Naive thymus-derived CD4-positive, alpha-beta T cell (primary cell): ENCODE data around the gene SHOX. TPM values are rescaled to one million over a fixed set of nuclear protein-coding genes. Genes with fewer than 3 reads are reported as not detected.
"Not testable (repeated sequence)": the region's sequence is repeated elsewhere in the genome, so short reads cannot be mapped to it uniquely, and the experiment has no call there.

Experiments used
- ATAC-seq: fragments of 150-1000 bp; cut with Tn5 transposase; 2 replicates; pipeline ENCODE4 v1.10.0; 2021; ENCODE audit warnings: mild to moderate bottlenecking, moderate library complexity
- CTCF ChIA-PET: fragments of 350-600 bp; sonication (Branson Sonifier 250); formaldehyde crosslinking; loops from one replicate; lab custom pipeline; 2021; ENCODE audit warnings: antibody characterized with exemption; lab: Charles Lee
- POLR2A ChIA-PET: fragments of 350-600 bp; sonication (Branson Sonifier 250); formaldehyde crosslinking; loops from one replicate; lab custom pipeline; 2021; ENCODE audit warnings: antibody characterized with exemption, inconsistent platforms; lab: Charles Lee
- DNase-seq, 9 donors: peaks; one replicate each; pipeline versions ENCODE4 v3.0.0 to v3.0.0-alpha.2; 2020 to 2022; ENCODE audit warnings: mixed read lengths in 1 of 9
- H3K27ac ChIP-seq: one replicate; pipeline ENCODE4 v1.7.0; 2013; ENCODE audit warnings: mild to moderate bottlenecking, low read depth, low read length, moderate library complexity
- H3K27me3 ChIP-seq, 2 donors: one replicate each; pipeline ENCODE4 v1.7.0; 2013; ENCODE audit warnings: low read length in 2 of 2, mild to moderate bottlenecking in 2 of 2, moderate library complexity in 2 of 2; ENCODE audit not compliant: control insufficient read depth in 2 of 2, insufficient read depth in 2 of 2
- H3K36me3 ChIP-seq, 3 experiments: 1 replicate in 2 of 3; 2 replicates in 1 of 3; pipeline ENCODE4 v1.7.0; 2013; ENCODE audit warnings: low read length in 3 of 3, mild to moderate bottlenecking in 3 of 3, moderate library complexity in 1 of 3; ENCODE audit not compliant: insufficient read depth in 3 of 3, control insufficient read depth in 2 of 3
- H3K4me1 ChIP-seq, 2 donors: one replicate each; pipeline ENCODE4 v1.7.0; 2013; ENCODE audit warnings: low read length in 2 of 2, mild to moderate bottlenecking in 2 of 2, moderate library complexity in 1 of 2; ENCODE audit not compliant: control insufficient read depth in 2 of 2, insufficient read depth in 2 of 2
- H3K4me3 ChIP-seq: 2 replicates; pipeline ENCODE4 v1.7.0; 2013; ENCODE audit warnings: mild to moderate bottlenecking, low read length
- H3K9me3 ChIP-seq, 3 experiments: 1 replicate in 2 of 3; 2 replicates in 1 of 3; pipeline ENCODE4 v1.7.0; 2013; ENCODE audit warnings: low read length in 3 of 3; ENCODE audit not compliant: control insufficient read depth in 2 of 3
- H3K27ac Mint-ChIP-seq, 9 donors: one replicate each; pipeline ENCODE4 v1.8.0; 2020 to 2022; ENCODE audit warnings: mixed read lengths in 9 of 9, mild to moderate bottlenecking in 8 of 9, moderate library complexity in 5 of 9, inconsistent platforms in 2 of 9
- H3K27me3 Mint-ChIP-seq, 5 donors: one replicate each; pipeline ENCODE4 v1.8.0; 2021 to 2022; ENCODE audit warnings: mixed read lengths in 5 of 5, mild to moderate bottlenecking in 1 of 5
- H3K36me3 Mint-ChIP-seq, 5 donors: one replicate each; pipeline ENCODE4 v1.8.0; 2020 to 2022; ENCODE audit warnings: mixed read lengths in 5 of 5, mild to moderate bottlenecking in 3 of 5, inconsistent platforms in 1 of 5
- H3K4me1 Mint-ChIP-seq, 7 donors: one replicate each; pipeline ENCODE4 v1.8.0; 2020 to 2022; ENCODE audit warnings: mixed read lengths in 7 of 7, mild to moderate bottlenecking in 3 of 7, inconsistent platforms in 1 of 7
- H3K4me3 Mint-ChIP-seq, 10 donors: one replicate each; pipeline ENCODE4 v1.8.0; 2020 to 2022; ENCODE audit warnings: mild to moderate bottlenecking in 10 of 10, mixed read lengths in 10 of 10, moderate library complexity in 6 of 10, inconsistent platforms in 2 of 10
- H3K9me3 Mint-ChIP-seq, 11 donors: one replicate each; pipeline ENCODE4 v1.8.0; 2020 to 2022; ENCODE audit warnings: mixed read lengths in 11 of 11, mild to moderate bottlenecking in 4 of 11, inconsistent platforms in 1 of 11, moderate library complexity in 1 of 11
- intact Hi-C, 2 donors: fragments of 100-400 bp; cut with micrococcal nuclease; formaldehyde crosslinking; loops; one replicate each; pipeline ENCODE4 v1.15.1; 2023
- polyA plus RNA-seq, 2 donors: library from polyadenylated mRNA; unstranded; fragments of 300-500 nt; fragmentation: Illumina TruSeq; gene quantifications; one replicate each; pipeline ENCODE4 v1.2.3, GENCODE V29; 2021
- total RNA-seq, 6 experiments: library from RNA in 5 of 6; stranded (reverse) in 5 of 6; gene quantifications; 1 replicate in 5 of 6; 2 replicates in 1 of 6; pipeline ENCODE4 v1.2.3 and lab custom pipeline; 2021 to 2026

Gene SHOX
- total and polyA plus RNA-seq, 7 experiments from 2014 or later: not detected

- H3K27ac Mint-ChIP-seq: peak overlapping the region in 1 of 9 donors; percentile 38
- H3K9me3 ChIP-seq: no peaks in the 10 kb centered on the region
Measured at GRCh38 chrX:649166-649565, 18.6 kb downstream of the SHOX start.

GRCh38 chrX:650324-650723 lies 19.7 kb downstream of the SHOX start:
- Histone ChIP-seq H3K4me1 (no peaks in the 10 kb centered on the region), H3K27me3 (no peaks in the 10 kb centered on the region), H3K9me3 (no peaks in the 10 kb centered on the region), H3K27ac (no peak overlapping the region), H3K4me3 (no peak overlapping the region), H3K36me3 (no peaks in the 10 kb centered on the region)
- intact Hi-C loops: no loop called here
- ATAC-seq (no peak), DNase-seq (no peak)
- Mint-ChIP-seq H3K27ac (no peak overlapping the region), H3K27me3 (peaks cover 0 to 18% (median 11%) of the 10 kb centered on the region in 5 donors), H3K4me3 (no peak overlapping the region), H3K9me3 (peaks cover 0 to 5% (median 0%) of the 10 kb centered on the region in 11 donors), H3K4me1 (peaks cover 0 to 4% (median 0%) of the 10 kb centered on the region in 7 donors), H3K36me3 (no peaks in the 10 kb centered on the region)
- POLR2A ChIA-PET: no interaction called here
- CTCF ChIA-PET: no interaction called here

More at GRCh38 chrX:649166-649565, 18.6 kb downstream of the SHOX start:
- Mint-ChIP-seq H3K4me3 (no peak overlapping the region), H3K27me3 (peaks cover 4 to 23% (median 12%) of the 10 kb centered on the region in 5 donors), H3K9me3 (peaks cover 0 to 5% (median 0%) of the 10 kb centered on the region in 11 donors), H3K36me3 (no peaks in the 10 kb centered on the region), H3K4me1 (peaks cover 0 to 4% (median 0%) of the 10 kb centered on the region in 7 donors)
- no peak overlapping the region for H3K4me3 ChIP-seq
- no peak overlapping the region for H3K27ac ChIP-seq
- no peak for ATAC-seq
- H3K27me3 ChIP-seq: no peaks in the 10 kb centered on the region
- no peaks in the 10 kb centered on the region for H3K36me3 ChIP-seq
- no peaks in the 10 kb centered on the region for H3K4me1 ChIP-seq
- ChIA-PET POLR2A (no interaction called here), CTCF (no interaction called here)
- intact Hi-C loops: no loop called here
- no peak for DNase-seq

DNA sequence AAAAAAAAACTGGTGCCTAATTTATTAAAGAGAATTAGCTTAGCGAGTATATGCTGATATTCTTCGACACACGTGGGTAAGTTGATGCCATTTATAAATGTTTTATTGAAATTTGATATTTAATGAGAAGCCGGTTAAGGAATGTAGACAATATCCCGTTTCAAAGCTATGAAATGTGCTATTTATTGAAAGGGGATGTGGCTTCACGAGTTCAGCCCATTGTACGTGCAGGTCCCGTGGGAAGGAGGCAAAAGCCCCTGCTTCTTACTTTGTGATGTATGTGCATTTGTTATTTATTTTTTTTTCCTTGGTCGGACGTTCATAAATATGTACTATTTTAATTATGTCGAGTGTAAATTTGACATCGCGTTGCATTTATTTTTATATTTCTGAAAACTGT lies 20.2 kb downstream of the SHOX start:
- Mint-ChIP-seq H3K4me3 (no peak overlapping the region), H3K27me3 (peaks cover 0 to 17% (median 10%) of the 10 kb centered on the region in 5 donors), H3K4me1 (peaks cover 0 to 4% (median 0%) of the 10 kb centered on the region in 7 donors), H3K36me3 (no peaks in the 10 kb centered on the region), H3K9me3 (peaks cover 0 to 5% (median 0%) of the 10 kb centered on the region in 11 donors), H3K27ac (no peak overlapping the region)
- intact Hi-C loops: no loop called here
- H3K27ac ChIP-seq: no peak overlapping the region
- no peaks in the 10 kb centered on the region for H3K9me3 ChIP-seq
- no peaks in the 10 kb centered on the region for H3K36me3 ChIP-seq
- no peak for ATAC-seq
- no peaks in the 10 kb centered on the region for H3K27me3 ChIP-seq
- H3K4me3 ChIP-seq: no peak overlapping the region
- POLR2A ChIA-PET: no interaction called here
- CTCF ChIA-PET: no interaction called here
- no peak for DNase-seq
- no peaks in the 10 kb centered on the region for H3K4me1 ChIP-seq

DNA sequence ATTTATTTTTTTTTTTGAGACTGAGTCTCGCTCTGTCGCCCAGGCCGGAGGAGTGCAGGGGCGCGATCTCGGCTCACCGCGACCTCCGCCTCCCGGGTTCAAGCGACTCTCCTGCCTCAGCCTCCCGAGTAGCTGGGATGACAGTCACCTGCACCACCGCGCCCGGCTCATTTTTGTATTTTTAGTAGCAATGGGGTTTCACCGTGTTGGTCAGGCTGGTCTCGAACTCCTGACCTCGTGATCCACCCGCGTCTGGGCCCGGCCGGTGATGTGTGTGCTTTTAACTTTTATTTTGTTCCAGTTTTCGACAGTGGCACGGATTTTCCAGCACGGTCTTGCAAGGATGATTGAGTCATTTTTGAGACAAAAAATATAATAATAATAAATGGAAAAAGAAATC lies 21.3 kb downstream of the SHOX start:
- H3K4me3 ChIP-seq, DNase-seq, intact Hi-C loops, CTCF ChIA-PET, H3K4me3 Mint-ChIP-seq, H3K4me1 Mint-ChIP-seq, H3K36me3 ChIP-seq, H3K27ac Mint-ChIP-seq, H3K4me1 ChIP-seq, H3K36me3 Mint-ChIP-seq, H3K27ac ChIP-seq, POLR2A ChIA-PET, H3K9me3 Mint-ChIP-seq, H3K9me3 ChIP-seq, ATAC-seq, H3K27me3 ChIP-seq: not testable (repeated sequence)
- peaks cover 0 to 11% (median 4%) of the 10 kb centered on the region in 5 donors for H3K27me3 Mint-ChIP-seq

DNA sequence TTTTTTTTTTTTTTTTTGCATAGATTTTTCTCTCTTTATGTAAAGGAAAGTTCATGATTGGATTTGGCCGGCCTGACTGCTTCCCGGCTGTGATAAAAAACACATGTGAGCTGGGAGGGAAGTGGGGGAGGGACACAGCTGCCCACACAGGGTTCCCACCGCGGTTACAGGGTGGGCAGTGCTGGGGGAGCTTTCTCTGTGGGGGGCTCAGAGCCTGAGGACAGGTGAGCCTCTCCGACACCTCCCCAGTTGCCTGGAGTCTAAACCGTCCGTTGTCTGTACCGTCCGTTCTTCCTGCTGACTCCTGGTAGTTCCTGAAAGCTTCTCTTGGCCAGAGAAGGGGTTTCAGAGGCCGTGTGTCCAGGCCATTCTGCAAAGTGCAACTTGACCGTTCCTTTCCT lies 21.8 kb downstream of the SHOX start:
- Histone ChIP-seq H3K27me3 (no peaks in the 10 kb centered on the region), H3K4me3 (no peak overlapping the region), H3K9me3 (no peaks in the 10 kb centered on the region), H3K36me3 (no peaks in the 10 kb centered on the region), H3K27ac (no peak overlapping the region), H3K4me1 (no peaks in the 10 kb centered on the region)
- Mint-ChIP-seq H3K27ac (no peak overlapping the region), H3K4me3 (no peak overlapping the region), H3K9me3 (peaks cover 0 to 2% (median 0%) of the 10 kb centered on the region in 11 donors), H3K27me3 (peaks cover 0 to 11% (median 4%) of the 10 kb centered on the region in 5 donors), H3K36me3 (no peaks in the 10 kb centered on the region), H3K4me1 (no peaks in the 10 kb centered on the region)
- POLR2A ChIA-PET: no interaction called here
- DNase-seq (no peak), ATAC-seq (no peak)
- CTCF ChIA-PET: no interaction called here
- intact Hi-C loops: no loop called here

DNA sequence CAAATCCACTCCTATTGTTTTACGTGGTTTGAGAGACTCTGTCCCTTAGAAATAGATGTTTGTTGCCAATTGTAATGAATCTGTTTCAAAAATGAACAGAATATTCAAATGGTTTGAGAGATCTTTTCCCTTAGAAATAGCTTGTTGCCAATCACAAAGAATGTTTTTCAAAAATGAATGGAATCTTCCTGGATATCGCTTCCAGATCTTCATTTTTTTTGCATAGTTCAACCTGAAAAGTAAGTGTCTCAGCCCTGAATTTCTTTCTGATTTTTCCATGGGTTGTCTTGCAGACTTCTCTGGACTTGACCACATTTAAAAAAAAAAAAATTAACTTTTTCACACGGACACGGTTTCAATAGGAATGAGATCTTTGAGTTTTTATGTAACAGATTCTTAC lies 22.7 kb downstream of the SHOX start:
- peaks cover 0 to 11% (median 4%) of the 10 kb centered on the region in 5 donors for H3K27me3 Mint-ChIP-seq
- ATAC-seq: no peak
- H3K36me3 ChIP-seq: no peaks in the 10 kb centered on the region
- no peaks in the 10 kb centered on the region for H3K36me3 Mint-ChIP-seq
- ChIA-PET POLR2A (no interaction called here), CTCF (no interaction called here)
- DNase-seq: no peak
- H3K27me3 ChIP-seq: no peaks in the 10 kb centered on the region
- H3K4me3 Mint-ChIP-seq: no peak overlapping the region
- no peaks in the 10 kb centered on the region for H3K4me1 ChIP-seq
- no peak overlapping the region for H3K27ac ChIP-seq
- H3K4me1 Mint-ChIP-seq: no peaks in the 10 kb centered on the region
- intact Hi-C loops: no loop called here
- H3K9me3 ChIP-seq: no peaks in the 10 kb centered on the region
- H3K4me3 ChIP-seq: no peak overlapping the region
- no peak overlapping the region for H3K27ac Mint-ChIP-seq
- peaks cover 0 to 2% (median 0%) of the 10 kb centered on the region in 11 donors for H3K9me3 Mint-ChIP-seq

DNA sequence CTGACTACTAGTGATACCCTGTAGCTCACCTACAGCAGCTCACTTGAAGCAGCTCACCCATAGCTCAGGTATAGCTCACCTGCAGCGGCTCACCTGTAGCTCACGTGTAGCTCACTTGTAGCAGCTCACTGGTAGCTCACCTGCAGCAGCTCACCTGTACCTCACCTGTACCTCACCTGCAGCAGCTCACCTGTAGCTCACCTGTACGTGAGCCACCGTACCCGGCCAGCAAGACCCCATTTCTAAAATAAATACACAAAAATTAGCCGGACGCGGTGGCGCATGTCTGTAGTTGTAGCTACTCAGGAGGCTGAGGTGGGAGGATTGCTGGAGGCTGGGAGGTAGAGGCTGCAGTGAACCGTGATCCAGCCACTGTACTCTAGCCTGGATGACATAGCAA lies 30.6 kb downstream of the SHOX start:
- Histone ChIP-seq H3K9me3 (no peaks in the 10 kb centered on the region), H3K27ac (no peak overlapping the region), H3K4me1 (no peaks in the 10 kb centered on the region), H3K4me3 (no peak overlapping the region), H3K36me3 (no peaks in the 10 kb centered on the region), H3K27me3 (no peaks in the 10 kb centered on the region)
- intact Hi-C loops: no loop called here
- Mint-ChIP-seq H3K4me3 (no peak overlapping the region), H3K9me3 (peaks cover 0 to 9% (median 0%) of the 10 kb centered on the region in 11 donors), H3K4me1 (no peaks in the 10 kb centered on the region), H3K36me3 (no peaks in the 10 kb centered on the region), H3K27me3 (peaks cover 0 to 5% (median 0%) of the 10 kb centered on the region in 5 donors), H3K27ac (no peak overlapping the region)
- ATAC-seq: no peak
- ChIA-PET CTCF (no interaction called here), POLR2A (no interaction called here)
- no peak for DNase-seq
